ENCODE results near the gene SUSD1.
"Not testable (repeated sequence)": the region's sequence is repeated elsewhere in the genome, so short reads cannot be mapped to it uniquely, and the experiment has no call there.

Gene SUSD1

GRCh38 chr9:112174965-112175795, at the start of gene SUSD1:
SUSD1 (minus strand) TSS chr9:112175297; CDS start chr9:112175235, 62 bp downstream.
- no peak for DNase-seq

DNA sequence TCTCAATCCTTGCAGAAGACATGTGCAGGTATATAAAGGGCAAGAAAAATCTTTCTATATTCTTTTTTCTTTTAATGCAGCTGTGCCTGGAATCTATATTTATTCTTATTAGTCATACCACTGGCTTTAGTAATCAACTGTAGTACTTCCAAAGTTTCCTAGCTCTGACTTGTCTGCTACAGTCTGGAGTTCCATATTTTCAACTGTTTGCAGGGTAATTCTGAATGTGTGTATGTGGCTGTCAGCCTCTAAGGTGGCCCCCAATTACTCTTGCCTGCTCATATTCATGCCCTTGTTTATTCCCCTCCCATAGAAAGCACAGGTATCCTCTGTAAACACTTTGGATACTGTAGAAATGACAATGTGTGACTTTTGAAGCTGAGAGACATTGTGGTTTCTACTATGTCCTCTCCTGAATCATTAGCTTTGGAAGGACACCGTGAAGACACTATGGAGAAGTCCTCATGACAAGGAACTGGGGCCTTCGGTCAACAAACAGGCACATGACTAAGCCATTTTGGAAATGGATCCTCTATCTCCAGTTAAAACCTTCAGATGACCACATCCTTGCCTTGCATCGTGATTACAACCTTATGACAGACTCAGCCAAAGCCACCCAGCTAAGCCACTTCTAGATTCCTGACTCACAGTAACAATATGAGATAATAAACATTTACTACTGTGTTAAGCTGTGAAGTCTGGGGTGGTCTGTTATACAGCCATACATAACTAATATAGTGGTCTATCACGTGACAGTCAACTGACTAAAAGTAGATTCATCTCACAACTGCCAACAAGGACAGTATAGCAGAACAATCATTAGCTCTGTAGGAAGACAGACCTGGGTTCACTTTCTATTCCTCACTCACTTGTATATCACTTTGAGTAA, 49.5 kb upstream of the SUSD1 start:
- no peak for DNase-seq

DNA sequence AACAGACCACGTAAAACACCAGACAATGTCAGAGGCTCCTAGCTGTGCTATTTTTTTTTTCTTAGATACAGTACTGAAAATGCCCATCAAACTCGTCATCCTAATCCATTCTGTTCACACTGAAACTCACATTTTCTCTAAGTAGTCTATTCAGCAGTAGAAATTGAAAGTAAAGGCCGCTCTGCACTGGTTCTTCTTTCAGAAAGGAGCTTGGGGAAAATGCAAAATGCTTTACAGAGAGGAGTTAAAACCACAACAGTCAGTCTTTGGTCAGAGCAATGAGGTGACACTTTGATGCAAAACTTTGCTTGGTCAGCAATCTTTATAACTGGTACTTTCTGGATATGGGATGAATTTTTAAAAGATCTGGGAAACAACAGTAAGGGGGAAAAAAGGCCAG, 43.8 kb upstream of the SUSD1 start:
- DNase-seq, result no peak

DNA sequence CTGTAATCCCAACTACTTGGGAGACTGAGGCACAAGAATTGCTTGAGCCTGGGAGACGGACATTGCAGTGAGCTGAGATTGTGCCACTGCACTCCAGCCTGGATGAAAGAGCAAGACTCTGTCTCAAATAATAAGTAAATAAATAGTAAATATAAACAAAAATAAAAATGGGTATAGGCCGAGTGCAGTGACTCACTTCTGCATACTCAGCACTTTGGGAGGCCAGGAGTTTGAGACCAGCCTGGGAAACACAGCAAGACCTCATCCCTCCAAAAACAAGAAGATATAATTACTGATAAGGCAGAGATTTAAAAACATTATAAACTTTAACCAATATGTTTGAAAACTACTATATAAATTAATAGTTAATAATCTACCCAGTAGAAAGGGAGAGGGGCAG, 37.8 kb upstream of the SUSD1 start:
- DNase-seq, result no peak

- DNase-seq, result no peak
Measured at GRCh38 chr9:112207451-112207850, 32.4 kb upstream of the SUSD1 start.

- no peak for DNase-seq
Measured at GRCh38 chr9:112203536-112203935, 28.4 kb upstream of the SUSD1 start.

DNA sequence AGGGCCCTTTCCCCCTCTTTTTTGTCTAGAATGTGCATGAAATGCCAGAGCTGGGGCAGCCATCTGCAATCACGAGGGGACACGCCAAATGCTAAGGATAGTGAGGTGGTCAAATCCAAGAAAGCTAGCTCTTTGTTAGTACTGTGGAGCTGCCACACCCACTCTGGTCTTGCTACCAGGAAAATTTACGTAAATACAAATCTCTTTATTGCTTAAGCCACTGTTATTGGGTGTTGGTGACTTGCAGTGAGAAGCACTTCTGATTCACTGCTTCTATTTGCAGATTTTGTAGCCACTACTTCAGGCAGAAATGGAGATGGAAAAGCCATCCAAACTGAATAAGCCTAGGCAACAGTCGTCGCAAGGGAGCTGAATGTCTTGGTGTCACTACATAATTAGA, 25.6 kb upstream of the SUSD1 start:
- DNase-seq, result no peak

DNA sequence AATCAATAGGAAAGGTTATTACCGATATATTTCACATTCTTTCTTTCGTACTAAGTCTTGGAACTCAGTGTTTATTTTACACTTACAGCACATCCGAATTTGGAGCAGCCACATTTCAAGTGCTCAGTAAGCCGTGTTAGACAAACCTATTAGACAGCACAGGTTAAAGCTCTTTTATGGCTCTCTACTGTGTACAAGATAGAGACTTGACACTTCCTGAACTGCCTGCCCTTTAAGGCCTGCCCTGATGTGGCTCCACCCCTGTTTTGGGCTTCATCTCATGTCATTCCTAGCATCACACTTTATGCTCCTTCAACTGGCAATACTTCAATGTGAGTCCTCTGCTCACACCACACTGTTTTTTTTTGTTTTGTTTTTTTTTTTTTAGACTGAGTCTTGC, 23.5 kb upstream of the SUSD1 start:
- DNase-seq, result no peak

- no peak for DNase-seq
Measured at GRCh38 chr9:112194969-112195431, 19.9 kb upstream of the SUSD1 start.

DNA sequence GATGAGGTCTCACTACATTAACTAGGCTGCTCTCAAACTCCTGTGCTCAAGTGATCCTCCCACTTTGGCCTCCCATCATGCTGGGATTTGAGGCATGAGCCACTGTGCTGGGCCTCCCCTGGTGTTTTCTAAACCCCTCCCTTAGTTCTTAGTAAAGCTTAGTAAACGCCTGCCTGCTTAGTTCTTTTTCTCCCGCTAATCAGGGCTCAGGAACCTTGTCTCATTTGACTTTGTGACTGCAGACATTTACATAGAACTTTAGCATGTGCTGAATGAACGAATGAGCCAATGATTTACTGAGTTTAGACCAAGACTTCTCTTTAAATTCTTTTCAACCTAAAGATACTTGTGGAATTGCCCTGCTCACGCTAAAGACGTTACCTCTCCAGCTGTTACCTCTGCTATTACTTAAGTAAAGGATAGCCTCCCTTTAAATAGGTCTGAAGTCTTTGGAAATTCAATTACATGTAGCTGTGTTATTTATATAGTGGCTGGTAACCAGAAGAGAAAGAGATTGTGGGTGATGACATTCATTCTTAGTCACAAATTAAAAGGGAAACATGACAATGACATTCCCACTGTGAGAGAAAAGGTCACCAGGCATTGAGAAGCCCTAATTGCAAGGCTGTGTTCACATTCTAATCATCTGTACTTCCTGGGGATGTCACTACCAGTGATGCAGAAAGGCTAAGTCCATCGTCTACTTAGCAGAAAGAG, 18.6 kb upstream of the SUSD1 start:
- no peak for DNase-seq

- DNase-seq, result not testable (repeated sequence)
Measured at GRCh38 chr9:112190320-112190719, 15.2 kb upstream of the SUSD1 start.

- DNase-seq, result no peak
Measured at GRCh38 chr9:112188884-112189283, 13.8 kb upstream of the SUSD1 start.

DNA sequence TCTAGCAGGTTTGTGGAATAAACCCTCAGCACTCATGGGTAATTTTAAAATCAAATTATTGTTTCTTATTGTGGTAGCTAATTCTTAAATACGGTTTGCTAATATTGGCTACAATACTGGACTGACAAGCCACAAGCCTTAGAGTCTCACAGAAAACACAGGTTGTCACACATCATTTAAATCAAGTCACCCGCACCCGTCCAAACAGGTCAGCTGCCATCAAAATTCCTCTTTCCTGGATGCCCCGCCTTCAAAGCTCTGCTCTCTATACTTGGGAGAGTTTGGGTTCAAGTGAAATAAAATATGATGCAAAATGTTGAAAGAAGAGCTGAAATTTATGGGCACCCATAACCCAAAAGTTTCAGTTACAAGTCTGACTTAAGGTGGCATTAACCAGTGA, 12.3 kb upstream of the SUSD1 start:
- no peak for DNase-seq

DNA sequence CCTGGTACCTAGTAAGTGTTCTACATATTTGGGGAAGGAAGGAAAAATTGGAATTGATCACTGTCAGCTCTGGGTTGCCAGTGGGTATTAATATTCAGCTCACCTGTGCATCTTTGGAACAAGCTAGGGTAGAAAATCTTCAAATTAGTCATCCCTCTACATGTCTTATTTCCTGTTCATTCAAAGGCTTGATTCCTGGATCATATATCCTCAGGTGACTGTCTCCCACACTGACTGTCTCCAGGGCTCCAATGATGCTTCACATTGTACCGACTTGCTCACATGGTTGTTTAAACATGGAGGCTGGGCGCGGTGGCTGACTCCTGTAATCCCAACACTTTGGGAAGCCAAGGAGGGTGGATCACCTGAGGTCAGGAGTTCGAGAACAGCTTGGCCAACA, 11.6 kb upstream of the SUSD1 start:
- DNase-seq, result no peak

- no peak for DNase-seq
Measured at GRCh38 chr9:112184946-112185345, 9.8 kb upstream of the SUSD1 start.

- no peak for DNase-seq
Measured at GRCh38 chr9:112184221-112184620, 9.1 kb upstream of the SUSD1 start.

- no peak for DNase-seq
Measured at GRCh38 chr9:112180387-112180881, 5.3 kb upstream of the SUSD1 start.

DNA sequence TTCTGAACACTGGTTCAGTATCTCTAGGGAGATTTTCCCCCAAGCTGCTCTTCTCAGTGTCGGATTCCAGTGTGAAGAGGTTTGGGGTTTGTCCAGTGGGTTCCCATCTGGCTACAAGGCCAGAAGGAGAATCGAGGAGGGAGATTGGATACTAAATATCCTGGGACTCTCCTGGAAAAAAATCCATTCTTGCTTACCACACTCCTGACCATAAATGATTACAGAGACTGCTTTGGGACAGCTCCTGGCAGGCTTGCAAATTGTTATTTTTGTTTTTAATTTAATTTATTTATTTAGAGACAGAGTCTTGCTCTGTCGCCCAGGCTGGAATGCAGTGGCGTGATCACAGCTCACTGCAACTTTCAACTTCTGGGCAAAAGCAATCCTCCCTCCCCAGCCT, 4.7 kb upstream of the SUSD1 start:
- no peak for DNase-seq

DNA sequence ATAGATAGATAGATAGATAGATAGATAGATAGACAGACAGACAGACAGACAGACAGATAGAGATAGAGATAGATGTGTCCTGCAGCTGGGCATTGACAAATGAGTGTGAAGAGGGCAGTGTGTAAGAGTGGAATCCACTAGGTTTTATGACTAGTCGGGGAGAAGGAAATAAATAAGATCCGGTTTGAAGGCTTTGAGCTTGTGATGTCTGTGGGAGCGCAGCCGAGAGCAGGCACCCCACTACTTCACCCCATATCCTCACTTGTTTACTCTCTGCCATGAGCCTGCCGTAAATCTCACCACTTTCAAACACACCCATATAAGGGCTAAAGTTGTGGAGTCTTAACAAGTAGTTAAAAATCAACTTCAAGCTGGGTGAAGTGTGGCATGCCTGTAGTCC, 1.4 kb upstream of the SUSD1 start:
- no peak for DNase-seq

- DNase-seq, result no peak
Measured at GRCh38 chr9:112175796-112176315, 759 bp upstream of the SUSD1 start.

DNA sequence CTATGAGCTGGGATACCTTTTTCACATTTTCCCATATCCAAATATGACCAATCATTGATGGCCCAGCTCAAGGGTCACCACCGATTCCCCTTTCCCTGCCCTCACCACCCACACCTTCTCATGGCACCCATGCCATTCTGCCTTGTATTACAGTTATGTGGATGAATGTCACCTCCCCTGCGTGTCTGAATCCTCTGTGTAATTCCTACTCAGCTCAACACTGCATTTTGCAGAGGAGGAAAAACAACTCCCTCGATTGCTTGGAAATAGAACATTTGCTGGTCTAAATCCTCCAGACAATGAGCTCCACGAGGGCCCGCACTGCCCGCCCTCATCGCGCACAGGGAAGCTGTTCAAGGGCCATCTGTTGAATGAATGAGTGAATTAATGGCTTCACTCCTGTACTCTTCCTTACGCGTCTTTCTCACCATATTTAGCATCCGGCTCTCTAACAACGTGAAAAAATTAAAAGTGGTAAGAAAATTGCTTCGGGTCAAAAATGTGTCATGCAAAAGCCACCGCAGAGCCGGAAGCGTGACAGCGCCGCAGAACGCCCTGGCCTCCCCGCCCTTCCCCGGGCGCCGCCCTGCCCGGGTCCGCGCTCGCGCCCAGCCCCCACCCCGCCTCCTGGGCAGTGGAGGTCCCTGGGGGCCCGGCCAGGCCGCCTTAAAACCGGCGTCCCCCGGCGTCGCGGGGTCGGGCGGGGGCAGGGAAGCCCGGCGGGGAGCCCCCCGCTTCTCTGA, 704 bp downstream of the SUSD1 start:
- no peak for DNase-seq

Measured in NCI-H187 treated with DMSO at 0.1 percent for 48 hours (cell line).